OCI-LY7 (cell line): ENCODE data around the gene MEF2C. TPM values are rescaled to one million over a fixed set of nuclear protein-coding genes. Genes with fewer than 3 reads are reported as not detected.
A peak's percentile ranks its signal among the peaks of the same experiment; 100 is the strongest.

ENCODE experiments used
- BruUV-seq: library from RNA; stranded (reverse); fragments of 400-500 nt; replicated peaks from 2 replicates; lab custom pipeline; 2021; lab: Mats Ljungman, UMichigan
- CTCF ChIA-PET: fragments of 300-600 bp; sonication (Branson Sonifier 250); formaldehyde crosslinking; loops from one replicate; lab custom pipeline; 2022; ENCODE audit warnings: antibody characterized with exemption; ENCODE audit not compliant: unreplicated experiment; lab: Charles Lee
- POLR2A ChIA-PET: fragments of 300-600 bp; sonication (Branson Sonifier 250); formaldehyde crosslinking; loops from one replicate; lab custom pipeline; 2022; ENCODE audit warnings: antibody characterized with exemption; lab: Charles Lee
- DNase-seq: peaks from one replicate; pipeline ENCODE4 v3.0.0-alpha.2; 2015; ENCODE audit warnings: low spot score
- H2AFZ ChIP-seq: fragments of 200-600 bp; sonication (generic), shearing (Covaris generic); 2 replicates; pipeline ENCODE4 v1.6.1; 2014; ENCODE audit warnings: mild to moderate bottlenecking, antibody characterized with exemption, low read length, moderate library complexity
- H3K27ac ChIP-seq: fragments of 200-600 bp; sonication (generic); 2 replicates; pipeline ENCODE4 v1.5.1; 2014; ENCODE audit warnings: mixed run types, low read depth, mild to moderate bottlenecking, moderate library complexity, low read length, inconsistent platforms; ENCODE audit not compliant: poor library complexity, severe bottlenecking
- H3K36me3 ChIP-seq: fragments of 200-600 bp; sonication (generic); 2 replicates; pipeline ENCODE4 v1.6.1; 2014; ENCODE audit warnings: mild to moderate bottlenecking, antibody characterized with exemption, low read length, moderate library complexity, mixed read lengths; ENCODE audit not compliant: insufficient read depth
- H3K4me1 ChIP-seq: fragments of 200-600 bp; sonication (generic); 2 replicates; pipeline ENCODE4 v1.5.1; 2014; ENCODE audit warnings: mild to moderate bottlenecking, low read length; ENCODE audit not compliant: insufficient read depth, poor library complexity, severe bottlenecking
- H3K4me2 ChIP-seq: fragments of 200-600 bp; sonication (generic); 2 replicates; pipeline ENCODE4 v1.6.1; 2014; ENCODE audit warnings: mild to moderate bottlenecking, low read length
- H3K4me3 ChIP-seq: fragments of 200-600 bp; sonication (generic); 2 replicates; pipeline ENCODE4 v1.5.1; 2014; ENCODE audit warnings: mild to moderate bottlenecking, low read depth, low read length; ENCODE audit not compliant: poor library complexity, severe bottlenecking
- H3K79me2 ChIP-seq: fragments of 200-600 bp; sonication (generic); 2 replicates; pipeline ENCODE4 v1.6.1; 2016; ENCODE audit warnings: low read depth, mild to moderate bottlenecking, low read length, moderate library complexity, mixed read lengths; ENCODE audit not compliant: insufficient read depth
- H3K9me2 ChIP-seq: fragments of 200-600 bp; sonication (generic); 2 replicates; pipeline ENCODE4 v1.6.1; 2016; ENCODE audit warnings: mild to moderate bottlenecking, low read length, mixed read lengths; ENCODE audit not compliant: insufficient read depth
- H3K9me3 ChIP-seq: fragments of 200-600 bp; sonication (generic); 2 replicates; pipeline ENCODE4 v1.6.1; 2014; ENCODE audit warnings: mild to moderate bottlenecking, mixed run types, low read length, mixed read lengths
- H4K20me1 ChIP-seq: fragments of 200-600 bp; sonication (generic); 2 replicates; pipeline ENCODE4 v1.6.1; 2014; ENCODE audit warnings: mild to moderate bottlenecking, antibody characterized with exemption, low read length, moderate library complexity, mixed read lengths; ENCODE audit not compliant: insufficient read depth
- EZH2phosphoT487 ChIP-seq: fragments of 200-600 bp; sonication (generic); IDR thresholded peaks from 2 replicates; pipeline ENCODE4 v1.6.1; 2018; ENCODE audit warnings: low read depth, borderline replicate concordance, mild to moderate bottlenecking, mixed run types, antibody characterized with exemption, low read length, moderate library complexity, mixed read lengths
- intact Hi-C: fragments of 100-400 bp; cut with micrococcal nuclease; formaldehyde crosslinking; loops from one replicate; pipeline ENCODE4 v1.10.0; 2022; ENCODE audit not compliant: unreplicated experiment
- total RNA-seq, 2 experiments: library from RNA; depleted of rRNA in 1 of 2; stranded (reverse); fragments of >200 nt in 1 of 2; shearing (Covaris generic) in 1 of 2; gene quantifications; 2 replicates each; pipeline ENCODE4 v1.2.3, GENCODE V29; 2014 to 2022
- TF ChIP-seq, protein P1 (sequence below): fragments of 200-600 bp; sonication (generic); conservative IDR thresholded peaks from 2 replicates; pipeline ENCODE4 v1.5.1; 2014; ENCODE audit warnings: mild to moderate bottlenecking, antibody characterized with exemption, low read length, moderate library complexity, mixed read lengths

MEF2C gene
- total RNA-seq, 2 experiments from 2014 or later: 5.5 to 57.6 TPM

- H3K4me2 ChIP-seq: peak overlapping the region; percentile 82
- H3K4me3 ChIP-seq: peak overlapping the region; percentile 25
These were observed 58.8 kb downstream of the MEF2C start for GRCh38 chr5:88824141-88824540.

GRCh38 chr5:88823201-88823600 is 59.8 kb downstream of the MEF2C start:
- TF ChIP-seq EZH2phosphoT487: no peak
- TSS peak; percentile 48 for BruUV-seq
- no peak for DNase-seq
- H3K4me3 ChIP-seq: no peak overlapping the region
- peak overlapping the region; percentile 82 for H3K4me2 ChIP-seq
- H3K79me2 ChIP-seq: peaks cover 5% of the 10 kb centered on the region; the same call in 1 of the 2 replicates
- no peaks in the 10 kb centered on the region for H3K9me2 ChIP-seq
- H3K36me3 ChIP-seq: peaks cover 5% of the 10 kb centered on the region; the same call in 1 of the 2 replicates
- ChIA-PET CTCF (no interaction called here), POLR2A (interaction anchor here (1.0 to 9.6 kb wide), 7 partner anchors 10 to 163 kb away, joined by 3 to 135 read pairs (median 6); no protein-coding TSS in a partner anchor)
- H3K27ac ChIP-seq: no peak overlapping the region
- H3K4me1 ChIP-seq: peaks cover 71% of the 10 kb centered on the region
- H4K20me1 ChIP-seq: no peaks in the 10 kb centered on the region; the same call in 1 of the 2 replicates
- H2AFZ ChIP-seq: no peak overlapping the region
- intact Hi-C loops: no loop called here
- H3K9me3 ChIP-seq: no peaks in the 10 kb centered on the region

More at GRCh38 chr5:88824141-88824540, 58.8 kb downstream of the MEF2C start:
- H3K36me3 ChIP-seq: peaks cover 5% of the 10 kb centered on the region; the same call in 1 of the 2 replicates
- no TSS peak for BruUV-seq
- H3K27ac ChIP-seq: no peak overlapping the region
- no peak for DNase-seq
- H2AFZ ChIP-seq: no peak overlapping the region
- H3K9me3 ChIP-seq: no peaks in the 10 kb centered on the region
- H4K20me1 ChIP-seq: no peaks in the 10 kb centered on the region; the same call in 1 of the 2 replicates
- POLR2A ChIA-PET: interaction anchor here (1.0 to 9.6 kb wide), 11 partner anchors 8 to 1532 kb away, joined by 3 to 135 read pairs (median 9); no protein-coding TSS in a partner anchor
- CTCF ChIA-PET: interaction anchor here (0.9 kb wide), 1 partner anchor 12 kb away, joined by 3 read pairs; no protein-coding TSS in a partner anchor
- H3K79me2 ChIP-seq: peaks cover 5% of the 10 kb centered on the region; the same call in 1 of the 2 replicates
- H3K4me1 ChIP-seq: peaks cover 74% of the 10 kb centered on the region
- no peaks in the 10 kb centered on the region for H3K9me2 ChIP-seq
- TF ChIP-seq, protein P1, sequence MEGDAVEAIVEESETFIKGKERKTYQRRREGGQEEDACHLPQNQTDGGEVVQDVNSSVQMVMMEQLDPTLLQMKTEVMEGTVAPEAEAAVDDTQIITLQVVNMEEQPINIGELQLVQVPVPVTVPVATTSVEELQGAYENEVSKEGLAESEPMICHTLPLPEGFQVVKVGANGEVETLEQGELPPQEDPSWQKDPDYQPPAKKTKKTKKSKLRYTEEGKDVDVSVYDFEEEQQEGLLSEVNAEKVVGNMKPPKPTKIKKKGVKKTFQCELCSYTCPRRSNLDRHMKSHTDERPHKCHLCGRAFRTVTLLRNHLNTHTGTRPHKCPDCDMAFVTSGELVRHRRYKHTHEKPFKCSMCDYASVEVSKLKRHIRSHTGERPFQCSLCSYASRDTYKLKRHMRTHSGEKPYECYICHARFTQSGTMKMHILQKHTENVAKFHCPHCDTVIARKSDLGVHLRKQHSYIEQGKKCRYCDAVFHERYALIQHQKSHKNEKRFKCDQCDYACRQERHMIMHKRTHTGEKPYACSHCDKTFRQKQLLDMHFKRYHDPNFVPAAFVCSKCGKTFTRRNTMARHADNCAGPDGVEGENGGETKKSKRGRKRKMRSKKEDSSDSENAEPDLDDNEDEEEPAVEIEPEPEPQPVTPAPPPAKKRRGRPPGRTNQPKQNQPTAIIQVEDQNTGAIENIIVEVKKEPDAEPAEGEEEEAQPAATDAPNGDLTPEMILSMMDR: no peak
- TF ChIP-seq EZH2phosphoT487: no peak
- intact Hi-C loops: no loop called here

DNA sequence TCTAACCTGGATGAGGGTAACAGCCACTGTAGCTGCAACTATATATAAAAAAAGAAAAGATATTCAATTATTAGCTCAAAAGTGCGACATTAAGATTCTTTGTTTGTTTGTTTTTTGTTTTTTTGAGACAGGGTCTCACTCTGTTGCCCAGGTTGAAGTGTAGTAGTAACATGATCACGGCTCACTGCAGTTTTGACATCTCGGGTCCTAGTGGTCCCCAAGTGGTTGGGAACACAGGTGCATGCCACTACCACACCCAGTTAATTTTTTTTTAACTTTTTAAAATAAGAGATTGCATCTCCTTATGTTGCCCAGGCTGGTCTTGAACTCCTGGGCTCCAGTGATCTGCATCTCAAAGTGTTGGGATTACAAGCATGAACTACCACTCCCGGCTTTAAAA is 61.8 kb downstream of the MEF2C start:
- BruUV-seq: no TSS peak
- DNase-seq: no peak
- Histone ChIP-seq H3K4me1 (peaks cover 52% of the 10 kb centered on the region), H3K79me2 (peaks cover 5% of the 10 kb centered on the region; the same call in 1 of the 2 replicates), H3K9me3 (no peaks in the 10 kb centered on the region), H3K4me2 (peak overlapping the region; percentile 27; the same call in 1 of the 2 replicates), H3K27ac (no peak overlapping the region), H2AFZ (no peak overlapping the region), H3K9me2 (no peaks in the 10 kb centered on the region), H3K36me3 (peaks cover 5% of the 10 kb centered on the region; the same call in 1 of the 2 replicates), H3K4me3 (no peak overlapping the region), H4K20me1 (no peaks in the 10 kb centered on the region)
- TF ChIP-seq, protein P1: no peak
- no peak for TF ChIP-seq EZH2phosphoT487
- ChIA-PET CTCF (no interaction called here), POLR2A (interaction anchor here (0.5 to 9.6 kb wide), 12 partner anchors 9 to 1413 kb away, joined by 3 to 135 read pairs (median 6); no protein-coding TSS in a partner anchor)
- intact Hi-C loops: no loop called here
